OCI-LY7 (cell line): ENCODE results near the gene IFNA14.
"Not testable (repeated sequence)": the region's sequence is repeated elsewhere in the genome, so short reads cannot be mapped to it uniquely, and the experiment has no call there.

ENCODE experiments used
- CTCF ChIP-seq: fragments of 200-600 bp; sonication (generic); conservative IDR thresholded peaks from 2 replicates; pipeline ENCODE4 v1.5.1; 2014; ENCODE audit warnings: mild to moderate bottlenecking, antibody characterized with exemption, low read length, moderate library complexity, mixed read lengths
- EZH2phosphoT487 ChIP-seq: fragments of 200-600 bp; sonication (generic); IDR thresholded peaks from 2 replicates; pipeline ENCODE4 v1.6.1; 2018; ENCODE audit warnings: low read depth, borderline replicate concordance, mild to moderate bottlenecking, mixed run types, antibody characterized with exemption, low read length, moderate library complexity, mixed read lengths

GRCh38 chr9:21202105-21202504, 37.7 kb downstream of the IFNA14 start, which contains the start of gene IFNA7:
- TF ChIP-seq CTCF, EZH2phosphoT487: not testable (repeated sequence)
